Sigmoid colon (tissue), 4 donors: Measurements from ENCODE around the gene PROX2.

ENCODE experiments used
- EP300 ChIP-seq, 4 donors: sonication (generic); formaldehyde crosslinking; IDR thresholded peaks; one replicate each; pipeline ENCODE4 v1.6.1; 2017; ENCODE audit warnings: antibody characterized with exemption in 4 of 4
- POLR2A ChIP-seq, 2 donors: fragments of 450-650 bp; IDR thresholded peaks; one replicate each; pipeline ENCODE4 v1.6.1; 2016; ENCODE audit warnings: antibody characterized with exemption in 2 of 2, mild to moderate bottlenecking in 2 of 2, moderate library complexity in 2 of 2
- POLR2AphosphoS5 ChIP-seq, 4 donors: sonication (generic); formaldehyde crosslinking; IDR thresholded peaks; one replicate each; pipeline ENCODE4 v1.6.1; 2017; ENCODE audit warnings: antibody characterized with exemption in 4 of 4
- TF ChIP-seq, protein P1 (sequence below), 4 experiments: fragments of 450-650 bp in 3 of 4; fragments of 200-600 bp in 1 of 4; IDR thresholded peaks; one replicate each; pipeline ENCODE4 v1.5.1; 2016 to 2019; ENCODE audit warnings: antibody characterized with exemption in 4 of 4, mild to moderate bottlenecking in 3 of 4, moderate library complexity in 2 of 4

GRCh38 chr14:74859757-74860552 is 16.0 kb downstream of the PROX2 start:
- TF ChIP-seq, protein P1, sequence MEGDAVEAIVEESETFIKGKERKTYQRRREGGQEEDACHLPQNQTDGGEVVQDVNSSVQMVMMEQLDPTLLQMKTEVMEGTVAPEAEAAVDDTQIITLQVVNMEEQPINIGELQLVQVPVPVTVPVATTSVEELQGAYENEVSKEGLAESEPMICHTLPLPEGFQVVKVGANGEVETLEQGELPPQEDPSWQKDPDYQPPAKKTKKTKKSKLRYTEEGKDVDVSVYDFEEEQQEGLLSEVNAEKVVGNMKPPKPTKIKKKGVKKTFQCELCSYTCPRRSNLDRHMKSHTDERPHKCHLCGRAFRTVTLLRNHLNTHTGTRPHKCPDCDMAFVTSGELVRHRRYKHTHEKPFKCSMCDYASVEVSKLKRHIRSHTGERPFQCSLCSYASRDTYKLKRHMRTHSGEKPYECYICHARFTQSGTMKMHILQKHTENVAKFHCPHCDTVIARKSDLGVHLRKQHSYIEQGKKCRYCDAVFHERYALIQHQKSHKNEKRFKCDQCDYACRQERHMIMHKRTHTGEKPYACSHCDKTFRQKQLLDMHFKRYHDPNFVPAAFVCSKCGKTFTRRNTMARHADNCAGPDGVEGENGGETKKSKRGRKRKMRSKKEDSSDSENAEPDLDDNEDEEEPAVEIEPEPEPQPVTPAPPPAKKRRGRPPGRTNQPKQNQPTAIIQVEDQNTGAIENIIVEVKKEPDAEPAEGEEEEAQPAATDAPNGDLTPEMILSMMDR (IDR thresholded peaks at IDR 0.05) = no peak
- TF ChIP-seq POLR2AphosphoS5 (IDR thresholded peaks at IDR 0.05) (no peak), POLR2A (IDR thresholded peaks at IDR 0.05) (no peak), EP300 (IDR thresholded peaks at IDR 0.05) (no peak)
